Keratinocyte (primary cell): ENCODE measurements around the gene TSPAN17. TPM values are rescaled to one million over a fixed set of nuclear protein-coding genes. Genes with fewer than 3 reads are reported as not detected.

Experiments used
- DNase-seq: peaks from one replicate; pipeline ENCODE4 v3.0.0-alpha.2; 2011; ENCODE audit warnings: low read depth, missing footprints, low spot score
- FAIRE-seq: peaks from 2 replicates; lab custom pipeline; 2011; peaks lifted over from hg19 to GRCh38; lab: Jason Lieb, UNC
- H2AFZ ChIP-seq: 2 replicates; pipeline ENCODE4 v1.6.0; 2012; ENCODE audit warnings: low read length, control low read depth, inconsistent platforms; ENCODE audit not compliant: control insufficient read depth
- H3K27ac ChIP-seq: 2 replicates; pipeline ENCODE4 v1.5.1; 2011; ENCODE audit warnings: low read length; ENCODE audit not compliant: control insufficient read depth, insufficient read depth
- H3K27me3 ChIP-seq: 3 replicates; pipeline ENCODE4 v1.6.0; 2011; ENCODE audit warnings: low read length; ENCODE audit not compliant: control insufficient read depth, insufficient read depth; ENCODE audit errors: extremely low read depth
- H3K36me3 ChIP-seq, 2 experiments: 2 replicates in 1 of 2; 3 replicates in 1 of 2; pipeline ENCODE4 v1.5.1; 2011; ENCODE audit warnings: low read length in 2 of 2, mild to moderate bottlenecking in 1 of 2; ENCODE audit not compliant: control insufficient read depth in 2 of 2, insufficient read depth in 2 of 2; ENCODE audit errors: extremely low read depth in 1 of 2
- H3K4me1 ChIP-seq: 3 replicates; pipeline ENCODE4 v1.5.1; 2011; ENCODE audit warnings: low read length; ENCODE audit not compliant: control insufficient read depth, insufficient read depth; ENCODE audit errors: extremely low read depth
- H3K4me2 ChIP-seq: 3 replicates; pipeline ENCODE4 v1.6.0; 2011; ENCODE audit warnings: low read depth, low read length; ENCODE audit not compliant: control insufficient read depth, insufficient read depth; ENCODE audit errors: extremely low read depth
- H3K4me3 ChIP-seq, 3 experiments: fragments of 200-600 bp in 1 of 3; sonication (generic) in 1 of 3; 2 replicates in 2 of 3; 3 replicates in 1 of 3; pipeline ENCODE4 v1.5.1; 2011 to 2016; ENCODE audit warnings: low read length in 3 of 3, mild to moderate bottlenecking in 3 of 3, control low read depth in 2 of 3, inconsistent platforms in 1 of 3, low read depth in 1 of 3, mixed read lengths in 1 of 3, mixed run types in 1 of 3, moderate library complexity in 1 of 3; ENCODE audit not compliant: control insufficient read depth in 2 of 3, insufficient read depth in 2 of 3; ENCODE audit errors: extremely low read depth in 1 of 3
- H3K79me2 ChIP-seq: 2 replicates; pipeline ENCODE4 v1.6.0; 2012; ENCODE audit warnings: low read length; ENCODE audit not compliant: control insufficient read depth, insufficient read depth
- H3K9ac ChIP-seq: 3 replicates; pipeline ENCODE4 v1.6.0; 2011; ENCODE audit warnings: low read length; ENCODE audit not compliant: control insufficient read depth, insufficient read depth; ENCODE audit errors: extremely low read depth
- H3K9me1 ChIP-seq: 3 replicates; pipeline ENCODE4 v1.6.0; 2011; ENCODE audit warnings: low read length; ENCODE audit not compliant: control insufficient read depth, insufficient read depth; ENCODE audit errors: extremely low read depth
- H3K9me3 ChIP-seq: 2 replicates; pipeline ENCODE4 v1.5.1; 2012; ENCODE audit warnings: low read depth, low read length; ENCODE audit not compliant: control insufficient read depth
- H4K20me1 ChIP-seq: 3 replicates; pipeline ENCODE4 v1.6.0; 2011; ENCODE audit warnings: low read length; ENCODE audit not compliant: control insufficient read depth, insufficient read depth; ENCODE audit errors: extremely low read depth
- EZH2 ChIP-seq: IDR thresholded peaks from one replicate; pipeline ENCODE4 v1.6.1; 2012; ENCODE audit warnings: inconsistent platforms, mild to moderate bottlenecking, low read length, moderate library complexity
- dilution Hi-C: fragments of 300-500 bp; cut with MboI; formaldehyde crosslinking; loops from one replicate; pipeline ENCODE4 v1.7.0; 2020; ENCODE audit warnings: low sequenced_read_pairs; ENCODE audit not compliant: extremely low pct_ligation_motif_present
- polyA plus RNA-seq, 5 experiments: library from polyadenylated mRNA; depleted of rRNA in 3 of 5; stranded (reverse) in 3 of 5; stranded (forward) in 1 of 5; unstranded in 1 of 5; fragments of >200 nt; gene quantifications; 1 replicate in 1 of 5; 2 replicates in 3 of 5; 3 replicates in 1 of 5; pipeline versions ENCODE4 v1.2.1 to v1.2.3, GENCODE V29; 2011 to 2012; ENCODE audit warnings: missing spikeins in 2 of 5, low read depth in 1 of 5, low replicate concordance in 1 of 5
- TF ChIP-seq, protein P1 (sequence below), 3 experiments: IDR thresholded peaks in 1 of 3; conservative IDR thresholded peaks in 1 of 3; optimal IDR thresholded peaks in 1 of 3; 2 replicates in 2 of 3; 3 replicates in 1 of 3; pipeline versions ENCODE3 to v1.5.1; 2011; ENCODE audit warnings: low read length in 3 of 3, mild to moderate bottlenecking in 3 of 3, moderate library complexity in 2 of 3, control low read depth in 1 of 3, inconsistent platforms in 1 of 3; ENCODE audit not compliant: insufficient read depth in 2 of 3; ENCODE audit errors: extremely low read depth in 1 of 3

TSPAN17 gene
- polyA plus RNA-seq, 1 donor (not counting 4 experiments of a cell fraction or from before 2014, with no cell fraction given): 53.1 TPM

DNA sequence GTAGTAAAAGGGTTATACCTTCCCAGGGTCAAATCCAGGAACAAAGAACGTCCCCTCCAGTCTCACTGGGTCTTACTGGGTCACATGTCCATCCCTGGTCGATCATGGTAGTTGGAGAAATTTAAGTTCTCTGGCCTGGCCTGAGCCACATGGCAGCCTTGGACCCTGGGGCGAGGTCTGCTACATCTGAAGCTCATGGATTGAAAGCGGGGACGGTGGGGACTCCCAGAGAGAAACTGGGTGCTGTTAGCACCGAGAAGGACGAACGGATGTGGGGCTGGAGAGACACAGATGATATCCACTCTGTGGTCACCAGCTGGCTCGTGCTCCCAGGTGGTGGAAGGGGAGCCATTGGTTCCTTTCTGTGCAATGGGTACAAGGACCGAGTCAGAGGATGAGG lies 46.9 kb downstream of the TSPAN17 start:
- Histone ChIP-seq H3K79me2 (no peaks in the 10 kb centered on the region), H4K20me1 (no peaks in the 10 kb centered on the region), H3K4me3 (no peak overlapping the region), H3K4me2 (no peak overlapping the region), H3K9me3 (no peaks in the 10 kb centered on the region), H2AFZ (no peak overlapping the region), H3K27me3 (peaks cover 57% of the 10 kb centered on the region), H3K9me1 (no peaks in the 10 kb centered on the region), H3K27ac (no peak overlapping the region), H3K9ac (no peak overlapping the region), H3K4me1 (no peaks in the 10 kb centered on the region), H3K36me3 (no peaks in the 10 kb centered on the region)
- TF ChIP-seq, protein P1, sequence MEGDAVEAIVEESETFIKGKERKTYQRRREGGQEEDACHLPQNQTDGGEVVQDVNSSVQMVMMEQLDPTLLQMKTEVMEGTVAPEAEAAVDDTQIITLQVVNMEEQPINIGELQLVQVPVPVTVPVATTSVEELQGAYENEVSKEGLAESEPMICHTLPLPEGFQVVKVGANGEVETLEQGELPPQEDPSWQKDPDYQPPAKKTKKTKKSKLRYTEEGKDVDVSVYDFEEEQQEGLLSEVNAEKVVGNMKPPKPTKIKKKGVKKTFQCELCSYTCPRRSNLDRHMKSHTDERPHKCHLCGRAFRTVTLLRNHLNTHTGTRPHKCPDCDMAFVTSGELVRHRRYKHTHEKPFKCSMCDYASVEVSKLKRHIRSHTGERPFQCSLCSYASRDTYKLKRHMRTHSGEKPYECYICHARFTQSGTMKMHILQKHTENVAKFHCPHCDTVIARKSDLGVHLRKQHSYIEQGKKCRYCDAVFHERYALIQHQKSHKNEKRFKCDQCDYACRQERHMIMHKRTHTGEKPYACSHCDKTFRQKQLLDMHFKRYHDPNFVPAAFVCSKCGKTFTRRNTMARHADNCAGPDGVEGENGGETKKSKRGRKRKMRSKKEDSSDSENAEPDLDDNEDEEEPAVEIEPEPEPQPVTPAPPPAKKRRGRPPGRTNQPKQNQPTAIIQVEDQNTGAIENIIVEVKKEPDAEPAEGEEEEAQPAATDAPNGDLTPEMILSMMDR (optimal IDR thresholded peaks at IDR 0.05 in 1 of 3, IDR thresholded peaks at IDR 0.05 in 1 of 3, conservative IDR thresholded peaks at IDR 0.05 in 1 of 3; ENCODE audit: extremely low read depth in 1 of 3, insufficient read depth in 2 of 3, low read length in 3 of 3): no peak
- TF ChIP-seq EZH2: no peak
- dilution Hi-C loops: no loop called here
- FAIRE-seq: no peak
- DNase-seq: no peak

DNA sequence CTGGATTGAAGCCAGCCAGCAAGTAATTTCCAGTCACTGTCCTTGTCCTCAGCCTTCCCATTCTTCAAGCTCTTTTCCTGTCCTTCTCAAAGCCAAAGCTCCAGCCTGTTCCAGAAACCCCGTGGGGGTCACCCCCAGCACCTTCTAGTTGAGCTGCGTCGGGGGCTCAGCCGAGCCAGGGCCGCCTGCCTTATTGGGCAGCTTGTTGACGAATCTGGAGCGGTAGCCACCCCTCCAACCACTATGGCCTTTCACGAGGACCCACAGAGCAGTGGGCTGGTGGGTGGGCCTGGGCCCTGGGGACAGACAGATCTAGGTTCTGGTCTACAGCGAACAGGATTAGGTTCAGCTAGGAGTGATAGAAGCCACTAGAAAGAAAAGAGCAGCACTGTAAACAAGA lies 47.3 kb downstream of the TSPAN17 start:
- Histone ChIP-seq H3K36me3 (no peaks in the 10 kb centered on the region), H3K4me1 (no peaks in the 10 kb centered on the region), H3K9me3 (no peaks in the 10 kb centered on the region), H2AFZ (no peak overlapping the region), H3K27ac (no peak overlapping the region), H3K4me3 (no peak overlapping the region), H3K27me3 (peaks cover 55% of the 10 kb centered on the region), H4K20me1 (no peaks in the 10 kb centered on the region), H3K9ac (no peak overlapping the region), H3K4me2 (no peak overlapping the region), H3K79me2 (no peaks in the 10 kb centered on the region), H3K9me1 (no peaks in the 10 kb centered on the region)
- FAIRE-seq (no peak), DNase-seq (no peak)
- dilution Hi-C loops: no loop called here
- no peak for TF ChIP-seq EZH2
- TF ChIP-seq, protein P1 (optimal IDR thresholded peaks at IDR 0.05 in 1 of 3, IDR thresholded peaks at IDR 0.05 in 1 of 3, conservative IDR thresholded peaks at IDR 0.05 in 1 of 3; ENCODE audit: extremely low read depth in 1 of 3, insufficient read depth in 2 of 3, low read length in 3 of 3): no peak
